Tibial nerve (tissue), 4 donors: Measurements from ENCODE around the gene RBP2.

Experiments
- EP300 ChIP-seq, 2 donors: sonication (generic); formaldehyde crosslinking; IDR thresholded peaks; one replicate each; pipeline ENCODE4 v1.6.1; 2017; ENCODE audit warnings: antibody characterized with exemption in 2 of 2, mild to moderate bottlenecking in 1 of 2
- POLR2A ChIP-seq, 2 donors: fragments of 450-650 bp; IDR thresholded peaks; one replicate each; pipeline ENCODE4 v1.6.1; 2017; ENCODE audit warnings: antibody characterized with exemption in 2 of 2, mild to moderate bottlenecking in 2 of 2, moderate library complexity in 2 of 2
- TF ChIP-seq, protein P1 (sequence below), 5 experiments: fragments of 200-600 bp in 3 of 5; fragments of 450-650 bp in 2 of 5; sonication (generic) in 3 of 5; IDR thresholded peaks; one replicate each; pipeline ENCODE4 v1.5.1; 2016 to 2019; ENCODE audit warnings: antibody characterized with exemption in 5 of 5, mild to moderate bottlenecking in 3 of 5, moderate library complexity in 2 of 5

DNA sequence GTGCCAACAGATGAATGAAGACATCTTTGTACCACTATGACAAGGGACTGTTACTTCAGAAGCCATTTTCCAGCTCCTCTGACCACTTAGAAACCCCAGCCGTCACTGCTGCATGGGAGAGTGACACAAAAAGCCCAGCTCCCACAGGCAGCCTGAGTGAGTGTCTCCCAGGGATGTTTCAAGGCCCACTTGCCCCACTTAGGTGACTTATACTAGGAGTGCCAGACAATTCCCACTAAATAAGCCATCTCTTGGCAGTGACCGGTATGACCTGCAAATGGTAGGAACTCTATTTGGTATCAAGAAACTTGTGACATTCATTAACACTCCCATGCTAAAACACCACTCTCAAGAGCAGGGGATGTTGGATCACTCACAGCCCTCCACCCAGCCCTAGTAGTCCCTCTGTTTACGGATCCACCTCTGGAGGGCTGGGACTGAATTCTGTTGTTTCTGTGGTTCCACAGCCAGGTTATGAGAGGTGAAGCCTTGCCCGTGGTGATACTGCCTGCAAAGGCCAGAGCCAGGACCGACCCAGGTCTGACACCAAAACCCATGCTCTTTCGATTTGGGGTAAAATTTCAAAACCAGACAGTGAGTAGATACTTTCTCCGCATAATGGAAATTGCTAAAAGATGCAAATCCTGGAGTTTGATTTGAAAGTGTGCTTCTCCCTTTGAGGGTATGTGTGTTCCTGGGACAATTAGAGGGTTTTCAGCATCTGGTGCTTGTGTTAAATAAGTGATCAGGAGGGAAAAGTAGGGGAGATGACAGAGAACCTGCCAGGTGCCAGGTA, 48.7 kb upstream of the RBP2 start:
- TF ChIP-seq POLR2A (IDR thresholded peaks at IDR 0.05): no peak
- TF ChIP-seq, protein P1, sequence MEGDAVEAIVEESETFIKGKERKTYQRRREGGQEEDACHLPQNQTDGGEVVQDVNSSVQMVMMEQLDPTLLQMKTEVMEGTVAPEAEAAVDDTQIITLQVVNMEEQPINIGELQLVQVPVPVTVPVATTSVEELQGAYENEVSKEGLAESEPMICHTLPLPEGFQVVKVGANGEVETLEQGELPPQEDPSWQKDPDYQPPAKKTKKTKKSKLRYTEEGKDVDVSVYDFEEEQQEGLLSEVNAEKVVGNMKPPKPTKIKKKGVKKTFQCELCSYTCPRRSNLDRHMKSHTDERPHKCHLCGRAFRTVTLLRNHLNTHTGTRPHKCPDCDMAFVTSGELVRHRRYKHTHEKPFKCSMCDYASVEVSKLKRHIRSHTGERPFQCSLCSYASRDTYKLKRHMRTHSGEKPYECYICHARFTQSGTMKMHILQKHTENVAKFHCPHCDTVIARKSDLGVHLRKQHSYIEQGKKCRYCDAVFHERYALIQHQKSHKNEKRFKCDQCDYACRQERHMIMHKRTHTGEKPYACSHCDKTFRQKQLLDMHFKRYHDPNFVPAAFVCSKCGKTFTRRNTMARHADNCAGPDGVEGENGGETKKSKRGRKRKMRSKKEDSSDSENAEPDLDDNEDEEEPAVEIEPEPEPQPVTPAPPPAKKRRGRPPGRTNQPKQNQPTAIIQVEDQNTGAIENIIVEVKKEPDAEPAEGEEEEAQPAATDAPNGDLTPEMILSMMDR (IDR thresholded peaks at IDR 0.05): no peak
- TF ChIP-seq EP300 (IDR thresholded peaks at IDR 0.05): no peak
